Middle frontal gyrus (tissue), 1 donor: ENCODE results near the gene TMEM235.
"Not testable (repeated sequence)": the region's sequence is repeated elsewhere in the genome, so short reads cannot be mapped to it uniquely, and the experiment has no call there.

Source experiments
- DNase-seq: peaks from one replicate; pipeline ENCODE4 v3.0.0-alpha.2; 2015; ENCODE audit warnings: low spot score; ENCODE audit errors: extremely low spot score

TMEM235 gene

GRCh38 chr17:78219396-78220150, 11.9 kb upstream of the TMEM235 start:
- DNase-seq: no peak

DNA sequence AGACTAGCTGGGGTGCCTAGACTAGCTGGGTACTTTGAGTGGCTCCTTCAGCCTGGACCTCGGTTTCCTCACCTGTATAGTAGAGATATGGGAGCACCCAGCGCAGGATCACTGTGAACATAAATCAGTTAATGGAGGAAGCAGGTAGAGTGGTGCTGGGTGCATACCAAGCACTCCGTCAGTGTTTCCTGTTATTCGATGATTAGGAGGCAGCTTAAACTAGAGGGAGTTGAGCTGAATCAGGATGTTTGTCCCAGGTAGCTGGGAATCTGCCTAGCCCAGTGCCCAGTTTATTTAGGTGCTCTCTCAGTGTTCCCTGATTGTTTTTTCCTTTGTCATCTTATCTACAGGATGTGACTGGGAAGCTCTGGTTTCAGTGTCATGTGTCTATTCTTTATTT, 8.4 kb upstream of the TMEM235 start:
- no peak for DNase-seq

- no peak for DNase-seq
Measured at GRCh38 chr17:78223765-78224164, 7.7 kb upstream of the TMEM235 start.

DNA sequence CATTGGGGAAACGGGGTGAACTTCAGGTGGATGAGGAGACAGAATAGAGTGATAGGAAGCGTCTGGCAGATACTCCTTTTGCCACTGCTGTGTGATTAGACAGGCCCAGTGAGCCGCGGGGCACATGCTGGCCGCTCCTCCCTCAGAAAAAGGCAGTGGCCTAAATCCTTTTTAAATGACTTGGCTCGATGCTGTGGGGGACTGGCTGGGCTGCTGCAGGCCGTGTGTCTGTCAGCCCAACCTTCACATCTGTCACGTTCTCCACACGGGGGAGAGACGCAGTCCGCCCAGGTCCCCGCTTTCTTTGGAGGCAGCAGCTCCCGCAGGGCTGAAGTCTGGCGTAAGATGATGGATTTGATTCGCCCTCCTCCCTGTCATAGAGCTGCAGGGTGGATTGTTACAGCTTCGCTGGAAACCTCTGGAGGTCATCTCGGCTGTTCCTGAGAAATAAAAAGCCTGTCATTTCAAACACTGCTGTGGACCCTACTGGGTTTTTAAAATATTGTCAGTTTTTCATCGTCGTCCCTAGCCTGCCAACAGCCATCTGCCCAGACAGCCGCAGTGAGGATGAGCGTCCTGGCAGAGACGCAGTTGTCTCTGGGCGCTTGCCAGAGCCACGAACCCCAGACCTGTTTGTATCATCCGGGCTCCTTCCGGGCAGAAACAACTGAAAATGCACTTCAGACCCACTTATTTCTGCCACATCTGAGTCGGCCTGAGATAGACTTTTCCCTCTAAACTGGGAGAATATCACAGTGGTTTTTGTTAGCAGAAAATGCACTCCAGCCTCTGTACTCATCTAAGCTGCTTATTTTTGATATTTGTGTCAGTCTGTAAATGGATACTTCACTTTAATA, 7.0 kb upstream of the TMEM235 start:
- no peak for DNase-seq

- DNase-seq: no peak
Measured at GRCh38 chr17:78225088-78225865, 6.2 kb upstream of the TMEM235 start.

DNA sequence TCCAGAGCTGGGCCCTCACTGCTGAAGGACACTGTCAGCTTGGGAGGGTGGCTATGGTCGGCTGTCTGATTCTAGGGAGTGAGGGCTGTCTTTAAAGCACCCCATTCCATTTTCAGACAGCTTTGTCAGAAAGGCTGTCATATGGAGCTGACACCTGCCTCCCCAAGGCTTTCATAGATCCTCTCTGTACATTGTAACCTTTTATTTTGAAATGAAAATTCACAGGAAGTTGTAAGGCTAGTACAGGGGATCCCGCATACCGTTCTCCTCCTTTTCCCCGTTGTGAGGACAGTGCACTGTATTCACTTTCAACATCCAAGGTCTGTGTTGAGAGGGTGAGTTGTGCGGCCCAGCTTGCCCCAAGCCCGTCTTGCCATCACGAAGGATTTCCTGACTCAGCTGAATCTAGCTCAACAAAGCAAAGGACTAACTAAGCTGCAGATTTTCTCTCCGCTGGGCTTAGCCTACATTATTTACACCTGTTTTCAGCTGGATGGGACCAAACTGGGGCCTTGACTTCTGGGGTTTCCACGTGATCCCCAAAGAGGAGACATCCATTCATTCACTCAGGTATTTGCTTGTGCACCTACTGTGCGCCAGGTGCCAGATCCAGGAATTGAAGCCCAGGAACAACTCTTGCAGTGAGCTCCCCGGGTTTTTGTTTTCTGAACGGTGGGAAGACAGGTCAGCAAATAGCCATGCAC, 5.2 kb upstream of the TMEM235 start:
- DNase-seq: no peak

DNA sequence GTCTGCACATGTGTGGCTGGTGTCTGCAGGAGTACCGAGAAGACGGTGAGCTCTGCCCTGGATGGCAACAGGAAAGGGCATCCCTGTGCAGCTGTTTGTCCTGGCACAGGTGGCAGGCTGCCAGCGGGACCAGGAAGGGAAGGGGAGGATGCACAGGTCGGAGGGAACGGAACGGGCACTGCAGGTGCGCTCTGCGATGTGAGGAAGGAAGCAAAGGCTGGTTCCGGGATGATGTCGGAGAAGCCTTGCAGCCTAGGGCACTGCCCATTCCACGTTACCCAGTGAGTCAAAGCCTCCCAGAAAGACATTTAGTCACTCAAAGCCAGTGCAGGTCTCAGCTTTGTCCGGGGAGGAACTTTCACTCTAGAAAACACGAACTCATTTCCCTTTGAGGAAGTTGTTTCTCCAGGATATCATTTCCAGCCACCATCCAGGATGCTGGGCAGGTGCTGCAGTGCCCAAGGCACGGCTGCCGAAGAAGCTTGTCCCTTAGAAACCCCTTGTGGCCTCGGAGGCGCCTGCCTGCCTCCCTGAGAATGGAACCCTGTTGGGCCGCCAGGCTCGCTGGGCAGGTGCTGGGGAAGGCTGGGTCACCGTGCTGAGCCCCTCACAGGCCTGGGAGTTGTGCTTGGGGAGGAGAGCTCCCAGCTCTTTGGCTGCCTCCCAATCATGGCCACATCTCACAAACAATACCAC, 4.5 kb upstream of the TMEM235 start:
- DNase-seq: no peak

DNA sequence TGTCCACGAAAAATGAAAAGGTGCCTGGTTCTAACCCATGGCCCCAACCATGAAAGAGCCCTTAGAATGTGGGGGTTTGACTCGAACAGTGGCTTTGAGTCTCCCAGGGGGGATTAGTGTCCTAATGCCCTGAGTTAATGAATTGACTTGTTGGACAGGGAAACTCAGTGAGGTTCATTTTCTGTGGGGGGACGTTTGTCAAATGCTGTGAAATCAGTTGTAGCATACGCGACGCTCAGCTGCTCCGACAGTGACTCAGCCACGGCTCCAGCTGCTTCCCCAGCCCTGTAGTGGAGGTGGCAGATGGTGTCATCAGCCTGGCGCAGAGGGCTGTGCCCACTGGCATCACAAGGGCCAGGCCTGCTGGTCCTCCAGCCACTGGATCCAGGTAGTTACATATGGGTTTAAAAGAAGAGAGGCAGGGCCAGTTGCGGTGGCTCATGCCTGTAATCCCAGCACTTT, 3.9 kb upstream of the TMEM235 start:
- DNase-seq: no peak

GRCh38 chr17:78228176-78228575, 3.3 kb upstream of the TMEM235 start:
- no peak for DNase-seq

- DNase-seq: no peak
Measured at GRCh38 chr17:78230252-78230962, 1.0 kb upstream of the TMEM235 start.

- DNase-seq: no peak
Measured at GRCh38 chr17:78231991-78232858, 794 bp downstream of the TMEM235 start.

GRCh38 chr17:78232859-78233173, 1.4 kb downstream of the TMEM235 start:
- DNase-seq: no peak

- no peak for DNase-seq
Measured at GRCh38 chr17:78233678-78234077, 2.2 kb downstream of the TMEM235 start.

- no peak for DNase-seq
Measured at GRCh38 chr17:78234261-78234865, 2.9 kb downstream of the TMEM235 start.

GRCh38 chr17:78235022-78235421, 3.6 kb downstream of the TMEM235 start:
- not testable (repeated sequence) for DNase-seq

DNA sequence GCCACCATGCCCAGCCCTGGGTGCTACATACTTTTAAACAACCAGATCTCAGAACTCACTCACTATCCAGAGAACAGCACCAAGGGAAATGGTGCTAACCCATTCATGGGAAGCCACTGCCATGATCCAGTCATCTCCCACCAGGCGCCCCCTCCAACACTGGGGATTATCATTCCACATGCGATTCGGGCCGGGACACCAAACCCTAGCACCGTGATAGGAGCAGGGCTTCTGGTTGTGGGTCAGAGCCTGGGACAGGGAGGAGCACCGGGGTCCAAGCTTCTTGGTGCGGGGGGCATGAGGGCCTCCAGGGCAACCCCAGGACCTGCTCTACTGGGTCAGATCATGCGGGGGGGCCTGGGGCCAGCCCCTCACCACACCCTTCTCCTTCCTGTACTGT, 4.5 kb downstream of the TMEM235 start:
- DNase-seq: no peak

DNA sequence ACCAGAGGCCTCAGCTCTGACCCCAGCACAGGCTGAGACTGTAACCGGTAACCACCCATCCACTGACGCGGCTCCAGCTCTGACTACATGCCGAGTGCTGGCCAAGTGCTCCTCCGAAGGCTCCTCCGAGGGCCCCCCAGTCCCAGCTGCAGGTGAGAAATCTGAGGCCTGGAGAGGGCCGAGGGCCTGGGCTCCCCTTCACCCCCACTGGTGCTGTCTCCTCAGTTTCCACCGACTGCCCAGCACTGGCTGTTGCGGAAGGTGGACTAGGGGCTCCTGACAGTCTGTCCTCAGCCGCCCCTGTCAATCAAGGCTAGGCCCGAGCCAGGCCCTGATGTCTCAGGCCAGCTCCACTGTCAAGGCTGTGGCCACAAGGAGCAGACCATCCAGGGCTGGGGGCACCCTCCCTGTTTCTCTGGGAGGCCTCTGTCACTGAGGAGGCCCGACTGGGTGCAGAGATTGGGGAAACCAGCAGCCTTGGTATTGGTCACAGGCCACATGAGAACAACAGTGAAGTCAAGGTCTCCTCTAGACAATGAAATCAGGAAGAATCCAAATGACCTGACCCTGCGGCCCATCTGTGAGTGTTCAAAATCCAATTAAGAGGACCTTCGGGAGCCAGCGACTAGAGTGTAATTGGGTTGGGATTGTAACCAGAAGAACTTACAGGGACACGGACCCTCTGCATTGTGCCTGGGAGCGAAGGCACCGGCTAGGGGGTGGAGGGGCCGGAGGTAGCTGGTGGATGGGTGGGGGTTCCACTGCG, 5.1 kb downstream of the TMEM235 start:
- DNase-seq: no peak
